ENCODE measurements around the gene FAM237B.

FAM237B gene

DNA sequence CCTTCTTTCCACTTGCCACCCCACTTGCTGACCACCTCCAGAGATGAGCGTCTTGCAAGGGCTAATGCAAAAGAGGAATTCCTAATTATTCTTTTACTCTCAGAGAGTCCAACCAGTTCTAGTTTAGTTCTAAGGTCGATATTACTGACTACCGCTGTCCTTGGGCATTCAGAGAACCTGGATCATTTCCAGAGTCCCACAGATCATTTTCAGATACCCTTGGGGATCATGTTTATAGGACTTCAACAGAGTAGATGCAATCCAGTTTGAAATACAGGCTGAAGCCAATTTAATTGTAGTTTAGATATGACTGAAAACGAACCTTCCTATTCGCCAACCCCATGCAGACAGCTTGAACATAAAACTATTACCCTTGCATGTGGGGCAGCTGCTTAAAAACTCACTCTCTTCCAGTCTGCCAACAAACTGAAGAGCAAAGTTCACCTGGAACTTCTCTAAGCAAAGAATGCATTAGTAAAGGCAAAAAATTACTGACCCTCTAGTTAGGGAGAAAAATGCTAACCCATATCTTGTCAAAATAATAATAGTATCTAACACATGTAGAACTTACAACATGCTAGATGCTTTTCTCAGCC lies 53.7 kb downstream of the FAM237B start:
- Histone ChIP-seq H3K9ac (ENCODE audit: low read depth in 1 of 2, low read length in 2 of 2) (no peak overlapping the region), H3K9me3 (ENCODE audit: control insufficient read depth in 1 of 2, low read length in 2 of 2) (no peaks in the 10 kb centered on the region), H3K27me3 (ENCODE audit: control insufficient read depth in 1 of 2, insufficient read depth in 2 of 2, low read length in 2 of 2) (no peaks in the 10 kb centered on the region), H3K4me1 (ENCODE audit: control insufficient read depth in 1 of 2, insufficient read depth in 2 of 2, low read length in 2 of 2) (peaks cover 8 to 11% of the 10 kb centered on the region in 2 donors), H3K4me3 (ENCODE audit: low read depth in 1 of 2, low read length in 2 of 2) (no peak overlapping the region), H3K27ac (ENCODE audit: low read depth, low read length) (no peak overlapping the region), H3K36me3 (ENCODE audit: control insufficient read depth in 1 of 2, insufficient read depth in 2 of 2, low read length in 2 of 2) (no peaks in the 10 kb centered on the region)

GRCh38 chr7:90266808-90267207 lies 54.3 kb downstream of the FAM237B start:
- Histone ChIP-seq H3K4me1 (ENCODE audit: control insufficient read depth in 1 of 2, insufficient read depth in 2 of 2, low read length in 2 of 2) (peaks cover 8 to 11% of the 10 kb centered on the region in 2 donors), H3K27me3 (ENCODE audit: control insufficient read depth in 1 of 2, insufficient read depth in 2 of 2, low read length in 2 of 2) (no peaks in the 10 kb centered on the region), H3K36me3 (ENCODE audit: control insufficient read depth in 1 of 2, insufficient read depth in 2 of 2, low read length in 2 of 2) (no peaks in the 10 kb centered on the region), H3K27ac (ENCODE audit: low read depth, low read length) (no peak overlapping the region), H3K9me3 (ENCODE audit: control insufficient read depth in 1 of 2, low read length in 2 of 2) (no peaks in the 10 kb centered on the region), H3K4me3 (ENCODE audit: low read depth in 1 of 2, low read length in 2 of 2) (no peak overlapping the region), H3K9ac (ENCODE audit: low read depth in 1 of 2, low read length in 2 of 2) (no peak overlapping the region)

Data from duodenal mucosa (tissue), 2 donors.